Measurements from ENCODE around the gene EPN3.

Gene EPN3

DNA sequence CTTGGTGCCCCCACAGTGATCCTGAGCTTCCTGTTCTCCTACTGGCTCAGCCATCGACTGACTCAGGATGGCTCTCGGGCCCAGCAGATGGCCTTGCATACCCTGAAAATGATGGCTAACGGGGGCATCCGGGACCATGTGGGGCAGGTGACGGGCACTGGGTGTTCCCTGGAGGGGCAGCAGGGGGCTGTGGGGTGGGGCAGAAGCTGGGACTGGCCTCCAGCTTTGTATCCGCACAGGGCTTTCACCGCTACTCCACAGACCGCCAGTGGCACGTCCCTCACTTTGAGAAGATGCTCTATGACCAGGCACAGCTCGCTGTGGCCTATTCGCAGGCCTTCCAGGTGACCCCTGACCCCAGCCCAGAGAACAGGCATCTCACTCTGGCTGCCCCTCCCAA is 17.4 kb downstream of the EPN3 start:
- no peak for DNase-seq (ENCODE audit: low spot score)

DNA sequence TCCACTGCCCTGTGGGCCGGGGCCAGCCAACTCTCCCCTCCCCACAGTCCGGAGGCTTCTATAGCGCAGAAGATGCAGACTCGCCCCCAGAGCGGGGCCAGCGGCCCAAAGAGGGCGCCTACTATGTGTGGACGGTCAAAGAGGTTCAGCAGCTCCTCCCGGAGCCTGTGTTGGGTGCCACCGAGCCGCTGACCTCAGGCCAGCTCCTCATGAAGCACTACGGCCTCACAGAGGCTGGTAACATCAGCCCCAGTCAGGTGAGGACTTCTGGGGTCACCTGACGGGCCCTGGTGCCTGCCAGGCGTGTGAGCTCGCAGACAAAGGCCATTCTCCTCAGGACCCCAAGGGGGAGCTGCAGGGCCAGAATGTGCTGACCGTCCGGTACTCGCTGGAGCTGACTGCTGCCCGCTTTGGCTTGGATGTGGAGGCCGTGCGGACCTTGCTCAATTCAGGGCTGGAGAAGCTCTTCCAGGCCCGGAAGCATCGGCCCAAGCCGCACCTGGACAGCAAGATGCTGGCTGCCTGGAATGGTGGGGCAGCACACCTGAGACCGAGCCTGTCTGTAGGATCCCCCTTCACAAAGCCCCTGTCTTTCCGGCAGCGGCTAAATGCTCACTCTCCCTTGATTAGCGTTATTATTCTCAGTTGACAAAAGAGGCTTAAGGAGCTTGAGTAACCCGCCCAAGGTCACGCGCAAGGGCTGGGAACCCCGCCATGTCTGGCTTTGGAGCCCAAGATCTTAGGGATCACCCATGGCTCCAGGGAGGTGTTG is 18.3 kb downstream of the EPN3 start:
- DNase-seq (ENCODE audit: low spot score): peak; percentile 97

DNA sequence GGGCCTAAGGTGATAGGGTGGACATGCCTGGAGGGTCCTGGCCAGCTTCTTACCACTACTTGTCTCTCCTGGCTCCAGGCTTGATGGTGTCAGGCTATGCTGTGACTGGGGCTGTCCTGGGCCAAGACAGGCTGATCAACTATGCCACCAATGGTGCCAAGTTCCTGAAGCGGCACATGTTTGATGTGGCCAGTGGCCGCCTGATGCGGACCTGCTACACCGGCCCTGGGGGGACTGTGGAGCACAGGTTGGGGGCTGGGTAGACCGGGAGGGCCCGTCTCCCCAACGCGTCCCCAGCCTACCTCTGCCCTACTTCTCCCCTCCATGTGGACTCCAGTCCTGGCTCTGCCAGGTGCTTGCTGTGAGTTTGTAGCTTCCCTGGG is 18.9 kb downstream of the EPN3 start:
- DNase-seq (ENCODE audit: low spot score): no peak

DNA sequence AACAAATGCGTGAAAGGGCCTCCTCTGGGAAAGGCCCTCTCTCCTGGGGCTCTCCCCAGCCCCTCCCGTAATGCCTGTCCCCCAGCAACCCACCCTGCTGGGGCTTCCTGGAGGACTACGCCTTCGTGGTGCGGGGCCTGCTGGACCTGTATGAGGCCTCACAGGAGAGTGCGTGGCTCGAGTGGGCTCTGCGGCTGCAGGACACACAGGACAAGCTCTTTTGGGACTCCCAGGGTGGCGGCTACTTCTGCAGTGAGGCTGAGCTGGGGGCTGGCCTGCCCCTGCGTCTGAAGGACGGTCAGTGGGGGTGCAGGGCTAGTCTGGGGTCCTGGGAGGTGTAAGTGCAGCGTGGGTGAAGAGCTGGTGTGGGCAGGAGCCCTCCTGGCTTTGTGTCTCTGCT is 19.3 kb downstream of the EPN3 start:
- DNase-seq (ENCODE audit: low spot score): no peak

DNA sequence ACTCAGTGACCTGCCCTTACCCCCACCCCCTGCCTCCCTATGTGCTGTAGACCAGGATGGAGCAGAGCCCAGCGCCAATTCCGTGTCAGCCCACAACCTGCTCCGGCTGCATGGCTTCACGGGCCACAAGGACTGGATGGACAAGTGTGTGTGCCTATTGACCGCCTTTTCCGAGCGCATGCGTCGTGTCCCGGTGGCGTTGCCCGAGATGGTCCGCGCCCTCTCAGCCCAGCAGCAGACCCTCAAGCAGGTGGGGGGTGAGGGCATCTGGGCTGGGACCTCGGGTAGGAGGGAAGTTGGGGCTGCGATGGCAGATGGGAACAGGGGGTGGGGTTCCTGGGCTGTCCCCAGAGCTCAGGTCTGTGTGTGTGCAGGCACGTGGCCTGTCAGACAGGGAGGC is 21.7 kb downstream of the EPN3 start:
- DNase-seq (ENCODE audit: low spot score): no peak

DNA sequence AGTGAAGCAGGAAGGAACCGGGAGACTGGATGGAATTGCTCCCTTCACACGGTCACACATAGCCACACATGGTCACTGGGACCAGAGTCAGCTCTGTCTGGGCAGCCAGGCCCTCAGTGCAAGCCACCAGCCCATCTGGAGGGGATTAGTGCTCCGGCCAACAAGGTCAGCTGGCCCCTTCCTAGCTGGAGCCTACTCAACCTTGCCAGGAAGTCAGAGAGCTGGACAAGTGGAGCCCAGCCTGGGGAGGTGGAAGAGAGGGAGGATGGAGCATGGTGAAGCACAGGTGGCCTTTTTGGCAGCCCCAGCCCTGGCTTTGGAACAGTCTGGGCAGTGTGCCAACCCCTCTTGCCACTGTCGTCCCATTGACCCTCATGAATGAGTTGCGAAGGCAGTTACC is 24.3 kb downstream of the EPN3 start:
- DNase-seq (ENCODE audit: low spot score): no peak

DNA sequence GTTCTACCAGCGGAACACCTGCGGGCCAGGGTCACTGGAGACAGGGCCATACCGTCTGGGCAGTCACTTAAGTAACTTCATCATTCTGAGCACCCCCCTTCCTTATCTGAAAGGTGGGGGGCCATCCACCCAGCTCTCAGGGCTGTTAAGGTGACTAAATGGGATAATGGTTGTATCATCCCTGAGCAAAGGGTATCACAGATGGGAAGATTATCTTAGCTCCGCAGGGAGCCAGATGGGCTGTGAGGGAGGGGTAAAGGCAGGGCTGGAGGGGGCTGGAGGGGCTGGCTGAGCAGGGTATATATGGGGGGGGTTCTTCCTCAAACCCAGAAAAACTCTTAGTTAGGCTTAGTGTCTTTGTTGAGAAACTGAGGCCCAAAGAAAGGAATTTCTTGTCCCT is 25.1 kb downstream of the EPN3 start:
- DNase-seq (ENCODE audit: low spot score): no peak

DNA sequence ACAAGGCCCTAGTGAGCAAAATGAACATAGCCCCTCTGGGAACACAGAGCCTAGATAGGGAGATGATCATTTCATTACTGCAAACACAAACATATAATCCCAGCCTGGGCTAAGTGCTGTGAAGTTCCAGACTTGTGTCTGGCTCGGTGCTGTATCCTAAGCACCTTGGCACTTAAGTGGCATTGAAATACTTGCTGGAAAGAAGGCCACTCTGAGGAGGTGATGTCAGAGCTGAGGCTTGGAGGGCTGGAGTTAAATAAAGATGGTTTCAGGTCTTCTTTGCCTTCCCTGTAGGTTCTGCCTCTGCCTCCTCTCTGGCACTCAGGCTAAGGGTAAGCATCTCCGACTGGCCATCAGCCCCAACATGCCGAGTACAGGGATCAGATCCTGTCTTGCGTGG is 25.6 kb downstream of the EPN3 start:
- DNase-seq (ENCODE audit: low spot score): no peak

DNA sequence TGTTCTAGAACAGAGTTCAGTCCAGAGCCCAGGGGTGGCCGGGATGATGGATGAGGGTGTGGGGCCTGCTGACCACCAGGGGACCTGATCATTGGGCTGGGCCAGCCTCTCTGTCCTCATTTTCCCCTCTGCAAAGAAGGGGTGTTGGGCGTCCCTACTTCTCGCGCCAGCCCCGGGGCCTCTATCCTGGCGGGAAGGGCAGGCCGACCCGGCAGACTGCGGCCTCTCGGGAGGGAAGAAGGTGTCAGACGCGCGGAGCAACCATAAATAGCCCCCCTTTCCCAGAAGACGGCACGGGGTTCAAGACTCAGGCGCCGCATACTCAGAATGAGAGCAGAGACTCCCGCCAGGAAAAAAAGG is 26.0 kb downstream of the EPN3 start:
- DNase-seq (ENCODE audit: low spot score): no peak

DNA sequence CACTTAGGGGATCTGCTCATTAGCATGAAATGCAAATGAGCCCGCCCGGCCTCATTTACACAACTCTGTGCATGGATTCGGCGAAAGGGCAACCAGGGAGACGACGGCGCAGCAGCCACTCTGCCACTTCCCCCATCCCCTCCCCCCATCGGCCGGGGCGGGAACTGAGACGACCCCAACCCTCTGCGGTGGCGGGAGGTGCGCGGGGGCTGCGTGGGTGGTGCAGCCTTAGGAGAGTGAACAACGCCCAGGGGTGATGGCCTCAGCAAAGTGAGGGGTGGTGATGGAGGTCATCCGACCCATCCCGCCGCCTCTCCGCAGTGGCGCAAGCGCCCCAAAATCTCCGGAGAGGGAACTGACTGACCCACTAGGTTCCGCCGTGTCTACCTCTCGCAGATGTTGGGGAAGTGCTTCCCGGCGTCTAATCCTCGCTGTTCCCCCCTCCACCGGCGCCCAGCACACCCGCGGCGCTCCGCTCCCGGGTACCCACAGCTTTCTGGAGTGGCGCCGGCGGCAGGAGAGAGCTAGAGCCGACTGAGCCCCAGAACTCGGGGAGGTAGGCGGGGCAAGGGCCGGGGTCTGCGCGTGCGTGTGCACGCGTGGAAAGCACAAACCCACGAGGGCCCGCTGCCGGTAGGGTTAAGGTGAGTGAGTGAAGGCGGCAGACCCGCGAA is 26.5 kb downstream of the EPN3 start:
- DNase-seq (ENCODE audit: low spot score): no peak

DNA sequence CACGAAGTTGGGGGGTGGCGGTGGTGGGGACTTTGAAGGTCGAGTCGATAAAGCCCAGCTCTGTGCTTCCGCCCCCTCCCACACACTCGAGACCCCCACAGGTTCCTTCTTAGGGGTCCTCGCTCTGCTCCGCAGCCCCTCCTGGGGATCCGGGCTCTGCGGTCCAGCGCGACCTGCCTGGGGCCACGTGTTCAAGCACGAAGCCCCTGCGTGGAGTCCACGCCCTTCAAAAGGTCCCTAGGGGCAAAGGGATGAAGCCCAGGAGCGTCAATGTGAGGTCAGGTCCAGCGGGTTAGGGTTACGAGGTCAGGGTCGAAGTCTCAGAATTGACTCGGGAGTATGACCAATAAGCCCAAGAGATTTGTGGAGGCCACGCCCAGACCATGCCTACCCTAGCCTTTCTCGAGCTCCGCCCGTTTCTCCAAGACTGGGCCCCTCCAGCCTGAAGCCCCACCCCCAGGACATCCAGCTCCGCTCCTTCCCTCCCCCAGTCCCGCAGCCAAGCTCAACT is 27.2 kb downstream of the EPN3 start:
- peak; percentile 94 for DNase-seq (ENCODE audit: low spot score)

DNA sequence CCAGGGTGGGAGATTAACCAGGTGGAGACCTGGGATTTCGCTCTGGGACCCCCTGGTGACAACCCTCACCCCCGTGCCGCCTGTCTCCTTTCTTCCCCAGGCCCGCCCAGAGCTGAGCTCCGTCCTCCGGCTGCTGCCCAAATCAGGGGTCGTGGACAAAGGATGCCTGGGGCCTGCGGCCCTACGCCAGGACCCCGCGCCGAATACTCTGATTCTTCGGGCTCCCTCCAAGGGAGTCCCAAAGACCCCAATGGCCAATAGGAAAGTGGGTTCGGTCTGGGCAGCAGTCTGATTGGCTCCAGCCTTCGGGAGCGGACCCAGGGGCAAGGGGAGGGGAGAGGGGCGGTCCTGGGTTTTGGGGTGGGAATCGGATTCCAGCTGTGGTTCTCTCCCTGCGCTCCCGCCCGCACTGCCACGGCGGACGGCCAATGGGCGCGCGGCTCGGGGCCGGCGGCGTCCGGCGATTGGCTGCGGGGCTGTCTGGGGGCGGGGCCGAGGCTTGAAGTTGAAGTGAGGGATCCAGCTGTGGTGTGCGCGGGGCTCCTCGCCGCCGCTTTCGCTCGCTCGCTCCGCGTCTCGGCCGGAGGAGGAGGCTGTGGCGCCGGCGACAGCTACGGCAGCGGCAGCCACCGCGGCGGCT is 27.8 kb downstream of the EPN3 start, which contains the start of gene CACNA1G:
Gene CACNA1G (plus strand): TSS at position 531 of the 640 bp plus-strand sequence. CDS start 745 bp downstream, outside the sequence.
- peak; percentile 100 for DNase-seq (ENCODE audit: low spot score)

DNA sequence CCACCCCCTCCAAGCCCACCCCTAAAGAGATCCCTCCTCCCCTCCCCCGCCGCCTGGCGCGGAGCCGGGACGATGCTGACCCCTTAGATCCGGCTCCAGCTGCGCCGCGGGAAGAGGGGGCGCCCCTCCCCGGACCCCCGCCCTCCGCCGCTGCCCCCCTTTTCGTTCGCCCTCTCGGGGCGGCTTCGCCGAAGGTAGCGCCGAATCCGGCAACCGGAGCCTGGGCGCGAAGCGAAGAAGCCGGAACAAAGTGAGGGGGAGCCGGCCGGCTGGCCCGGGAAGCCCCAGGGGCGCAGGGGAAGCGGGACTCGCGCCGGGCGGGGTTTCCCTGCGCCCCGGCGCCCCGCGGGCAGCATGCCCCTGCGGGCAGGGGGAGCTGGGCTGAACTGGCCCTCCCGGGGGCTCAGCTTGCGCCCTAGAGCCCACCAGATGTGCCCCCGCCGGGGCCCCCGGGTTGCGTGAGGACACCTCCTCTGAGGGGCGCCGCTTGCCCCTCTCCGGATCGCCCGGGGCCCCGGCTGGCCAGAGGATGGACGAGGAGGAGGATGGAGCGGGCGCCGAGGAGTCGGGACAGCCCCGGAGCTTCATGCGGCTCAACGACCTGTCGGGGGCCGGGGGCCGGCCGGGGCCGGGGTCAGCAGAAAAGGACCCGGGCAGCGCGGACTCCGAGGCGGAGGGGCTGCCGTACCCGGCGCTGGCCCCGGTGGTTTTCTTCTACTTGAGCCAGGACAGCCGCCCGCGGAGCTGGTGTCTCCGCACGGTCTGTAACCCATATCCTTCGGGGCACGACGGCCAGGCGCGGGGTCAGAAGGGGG is 28.6 kb downstream of the EPN3 start:
- DNase-seq (ENCODE audit: low spot score): no peak

DNA sequence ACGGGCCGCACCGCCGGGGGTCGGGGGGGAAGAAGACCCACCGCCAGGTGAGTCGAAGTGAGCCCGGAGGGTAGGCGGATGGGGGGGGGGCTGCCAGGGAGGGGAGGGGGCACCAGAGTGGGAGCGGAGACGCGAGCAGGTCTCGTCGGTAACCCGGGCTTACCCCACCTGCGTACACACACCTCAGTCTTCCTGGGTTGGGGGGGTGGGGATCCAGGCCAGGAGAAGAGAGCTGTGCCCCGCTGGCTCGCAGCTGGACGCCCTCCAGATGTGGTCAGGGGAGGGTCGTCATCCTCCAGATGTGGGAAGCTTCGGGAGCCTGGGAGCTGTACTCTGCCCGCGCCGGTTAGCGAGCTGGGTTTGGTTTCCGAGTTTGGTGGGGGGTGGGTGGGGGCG is 29.2 kb downstream of the EPN3 start:
- no peak for DNase-seq (ENCODE audit: low spot score)

DNA sequence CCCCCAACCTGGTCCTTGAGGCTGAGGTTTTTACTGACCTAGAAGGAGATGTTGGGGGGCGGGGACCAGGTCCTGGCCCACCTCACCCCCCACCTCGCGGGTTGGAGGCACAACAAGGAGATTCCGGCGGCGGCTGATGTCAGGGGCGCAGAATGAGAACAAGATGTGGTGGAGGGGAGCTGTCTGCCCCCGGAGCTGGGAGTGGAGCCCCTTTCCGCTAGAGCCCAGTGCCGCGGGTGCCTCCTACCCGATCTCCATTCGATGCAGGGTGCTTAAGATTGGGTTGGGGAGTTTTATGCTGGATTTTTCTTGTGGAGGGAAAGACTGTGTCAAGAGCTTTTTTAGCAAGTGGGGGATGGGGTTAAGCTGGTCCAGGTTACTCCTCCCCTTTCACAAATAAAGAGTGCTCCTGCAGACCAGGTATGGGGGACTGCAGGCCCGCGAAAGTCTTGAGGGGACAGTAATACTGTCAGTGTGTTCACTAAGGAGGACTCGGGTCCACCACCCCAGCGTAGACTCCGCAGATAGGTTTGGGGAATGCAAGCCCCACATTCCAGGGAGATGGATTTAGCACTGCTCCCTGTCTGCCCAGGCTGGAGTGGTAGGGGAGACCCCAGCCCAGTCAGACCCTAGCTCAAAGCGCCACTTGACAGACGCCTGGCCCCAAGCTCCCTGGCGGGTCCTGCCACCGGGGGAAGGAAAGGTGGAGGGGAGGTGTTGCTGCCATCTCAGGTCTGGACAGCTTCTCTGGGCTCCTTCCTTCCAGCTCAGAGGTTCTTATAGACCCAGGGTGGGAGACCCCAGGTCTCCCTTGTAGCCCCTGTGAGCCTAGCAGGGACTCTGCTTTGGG is 29.9 kb downstream of the EPN3 start:
- no peak for DNase-seq (ENCODE audit: low spot score)

DNA sequence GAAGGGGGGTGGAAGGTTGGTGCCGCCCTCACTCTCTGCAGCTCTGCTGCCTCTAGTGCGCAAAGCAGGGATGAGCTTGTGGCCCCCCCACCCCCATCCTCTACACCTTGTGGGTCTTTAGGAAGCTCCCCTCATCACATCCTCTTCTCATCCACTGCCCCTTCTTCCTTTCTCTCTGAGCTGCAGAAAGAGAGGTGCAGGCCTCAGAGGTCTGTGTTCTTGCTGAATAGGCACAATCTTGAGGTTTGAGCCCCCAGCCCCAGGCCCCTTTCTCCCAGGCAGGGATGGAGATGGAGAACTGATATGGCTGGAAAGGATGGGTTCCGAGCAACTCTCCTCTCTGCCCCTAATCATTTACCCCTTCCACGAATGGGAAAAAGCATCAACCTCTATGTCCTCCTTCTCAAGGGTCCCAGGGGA is 30.6 kb downstream of the EPN3 start:
- DNase-seq (ENCODE audit: low spot score): no peak

DNA sequence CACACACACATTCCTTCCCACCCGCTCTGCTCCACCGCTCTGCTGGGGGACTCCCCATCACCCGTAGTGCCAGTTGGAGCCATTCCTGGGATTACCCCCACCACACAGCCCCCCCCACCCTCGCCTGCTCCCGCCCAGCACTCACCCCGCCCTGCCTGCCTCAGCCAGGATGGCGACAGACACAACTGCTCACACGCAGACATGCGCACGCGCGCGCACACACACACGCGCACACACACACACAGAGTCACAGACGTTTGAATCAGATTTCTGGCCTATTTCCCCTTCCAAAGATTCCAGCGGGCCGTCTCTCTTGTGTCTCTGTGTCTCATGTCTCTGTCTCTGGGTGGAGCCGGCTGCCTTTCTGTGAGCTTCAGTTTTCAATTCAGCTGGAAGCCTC is 32.4 kb downstream of the EPN3 start:
- no peak for DNase-seq (ENCODE audit: low spot score)

DNA sequence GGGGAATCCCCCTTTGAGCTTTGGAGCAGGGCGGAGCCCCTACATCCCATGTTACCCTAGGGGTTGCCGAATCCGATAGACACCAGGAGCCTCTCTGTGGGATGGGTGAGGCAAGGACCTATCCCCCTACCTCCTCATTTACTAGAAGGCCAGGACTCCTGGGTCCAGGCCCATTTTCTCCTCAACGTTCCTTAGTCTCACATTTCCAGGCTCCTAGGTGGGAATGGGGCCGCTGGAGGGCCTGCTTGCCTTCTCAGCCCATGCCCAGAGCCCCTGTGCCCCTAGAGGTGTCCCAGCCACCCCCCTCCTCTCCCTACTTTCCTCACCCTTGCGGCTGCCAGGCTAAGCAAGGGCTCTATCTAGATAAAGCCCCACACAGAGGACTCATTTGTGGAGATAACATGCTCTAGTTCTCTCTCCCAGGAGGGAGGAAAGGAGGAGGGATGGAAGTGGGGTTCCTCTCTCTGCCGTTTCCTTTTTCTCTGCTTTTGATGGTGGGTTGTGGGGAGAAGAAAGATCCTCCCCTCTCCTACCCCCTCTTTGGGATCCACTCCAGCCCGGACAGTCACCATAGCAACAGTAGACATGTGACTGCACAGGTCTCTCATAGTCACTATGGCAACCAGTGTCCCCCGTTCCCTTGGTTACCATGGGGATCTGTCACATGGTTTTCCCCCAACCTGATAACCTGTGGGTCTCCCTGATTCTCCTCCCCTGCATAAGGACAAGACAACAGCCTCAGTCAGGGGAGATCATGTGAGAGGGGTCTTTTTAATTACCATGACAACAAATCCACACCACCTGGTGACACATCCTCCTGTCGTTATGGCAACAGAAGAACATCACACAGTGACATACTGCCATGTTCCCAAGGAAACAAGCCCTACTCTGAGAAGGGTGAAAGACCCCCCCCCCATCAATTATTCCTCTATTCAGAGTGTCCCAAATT is 33.1 kb downstream of the EPN3 start:
- DNase-seq (ENCODE audit: low spot score): no peak

DNA sequence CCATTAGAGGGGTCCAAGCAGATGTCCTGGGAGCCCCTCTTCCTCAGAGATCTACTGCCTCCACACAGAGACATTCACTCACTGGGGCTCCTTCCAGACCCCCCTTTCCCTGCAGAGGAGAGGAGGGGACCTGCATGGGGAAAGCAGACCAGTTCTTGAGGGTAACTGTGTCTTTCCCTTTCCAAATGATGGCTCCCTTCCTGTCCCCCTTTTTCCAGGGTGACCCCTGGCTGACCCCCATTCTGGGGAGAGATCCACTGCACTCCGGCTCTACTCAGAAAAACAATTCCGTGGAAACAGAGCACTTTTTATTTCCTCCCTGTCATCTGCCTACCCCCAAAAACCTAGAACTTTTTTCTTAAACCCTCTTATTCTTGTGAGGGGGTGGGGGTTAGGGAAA is 34.4 kb downstream of the EPN3 start:
- no peak for DNase-seq (ENCODE audit: low spot score)

DNA sequence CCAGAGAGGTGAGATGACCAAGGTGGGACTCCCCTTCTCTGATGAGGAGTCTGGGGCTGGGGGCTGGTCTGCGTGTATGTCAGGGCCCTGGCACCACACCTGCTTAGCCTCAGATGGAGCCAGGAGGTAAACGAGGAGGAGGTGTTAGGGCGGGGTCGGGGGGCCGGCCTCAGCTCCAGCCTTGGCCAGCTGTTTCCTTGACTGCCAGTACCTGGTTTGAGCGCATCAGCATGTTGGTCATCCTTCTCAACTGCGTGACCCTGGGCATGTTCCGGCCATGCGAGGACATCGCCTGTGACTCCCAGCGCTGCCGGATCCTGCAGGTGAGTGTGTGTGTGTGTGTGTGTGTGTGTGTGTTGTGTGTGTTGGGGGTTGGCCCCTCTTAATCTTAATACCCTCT is 36.1 kb downstream of the EPN3 start:
- no peak for DNase-seq (ENCODE audit: low spot score)

Data from HuH-7 (cell line).